Neutrophil (primary cell): ENCODE results near the gene CCDC54.

Source experiments
- H3K27ac ChIP-seq: fragments of 200-600 bp; sonication (generic); 2 replicates; pipeline ENCODE4 v1.5.1; 2016; ENCODE audit warnings: mild to moderate bottlenecking, moderate library complexity
- H3K27me3 ChIP-seq: fragments of 200-600 bp; sonication (generic); 2 replicates; pipeline ENCODE4 v1.6.0; 2016; ENCODE audit warnings: mild to moderate bottlenecking
- H3K36me3 ChIP-seq: fragments of 200-600 bp; sonication (generic); 2 replicates; pipeline ENCODE4 v1.5.1; 2017
- H3K4me1 ChIP-seq, 2 experiments: fragments of 200-600 bp in 1 of 2; sonication (generic) in 1 of 2; 1 replicate in 1 of 2; 2 replicates in 1 of 2; pipeline versions ENCODE4 v1.5.1 to v1.6.1; 2013 to 2016; ENCODE audit warnings: low read depth in 1 of 2, low read length in 1 of 2, mild to moderate bottlenecking in 1 of 2, moderate library complexity in 1 of 2; ENCODE audit not compliant: control insufficient read depth in 1 of 2, insufficient read depth in 1 of 2
- H3K4me3 ChIP-seq, 2 experiments: fragments of 200-600 bp in 1 of 2; sonication (generic) in 1 of 2; 1 replicate in 1 of 2; 2 replicates in 1 of 2; pipeline ENCODE4 v1.5.1; 2013 to 2016; ENCODE audit warnings: low read depth in 1 of 2, low read length in 1 of 2, mild to moderate bottlenecking in 1 of 2, moderate library complexity in 1 of 2
- H3K9me3 ChIP-seq: fragments of 200-600 bp; sonication (generic); 2 replicates; pipeline ENCODE4 v1.5.1; 2016
- TF ChIP-seq, protein P1 (sequence below): fragments of 200-600 bp; sonication (generic); IDR thresholded peaks from 2 replicates; pipeline ENCODE4 v1.5.1; 2016; ENCODE audit warnings: antibody characterized with exemption

The CCDC54 gene

DNA sequence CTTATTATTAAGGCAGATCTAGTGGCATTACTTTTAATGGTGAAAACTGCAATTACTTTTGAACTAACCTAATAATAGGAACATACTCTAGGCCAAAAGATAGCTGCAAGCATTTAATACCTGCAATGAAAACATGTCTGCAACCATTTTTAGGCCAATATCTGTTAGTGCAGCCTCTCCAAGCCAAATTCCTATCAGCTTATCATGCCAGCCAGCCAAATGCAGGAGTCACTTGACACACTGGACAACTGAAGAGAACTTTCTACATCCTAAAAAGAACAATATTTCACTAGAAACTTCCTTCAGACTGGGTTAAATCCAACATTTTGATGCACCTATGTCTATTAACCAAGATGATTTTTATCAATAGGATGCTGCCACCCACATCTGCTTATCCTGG, 33.8 kb downstream of the CCDC54 start:
- Histone ChIP-seq H3K27ac (no peak overlapping the region), H3K27me3 (no peaks in the 10 kb centered on the region), H3K4me1 (no peaks in the 10 kb centered on the region), H3K36me3 (no peaks in the 10 kb centered on the region), H3K9me3 (peaks cover 5% of the 10 kb centered on the region), H3K4me3 (no peak overlapping the region)
- TF ChIP-seq, protein P1, sequence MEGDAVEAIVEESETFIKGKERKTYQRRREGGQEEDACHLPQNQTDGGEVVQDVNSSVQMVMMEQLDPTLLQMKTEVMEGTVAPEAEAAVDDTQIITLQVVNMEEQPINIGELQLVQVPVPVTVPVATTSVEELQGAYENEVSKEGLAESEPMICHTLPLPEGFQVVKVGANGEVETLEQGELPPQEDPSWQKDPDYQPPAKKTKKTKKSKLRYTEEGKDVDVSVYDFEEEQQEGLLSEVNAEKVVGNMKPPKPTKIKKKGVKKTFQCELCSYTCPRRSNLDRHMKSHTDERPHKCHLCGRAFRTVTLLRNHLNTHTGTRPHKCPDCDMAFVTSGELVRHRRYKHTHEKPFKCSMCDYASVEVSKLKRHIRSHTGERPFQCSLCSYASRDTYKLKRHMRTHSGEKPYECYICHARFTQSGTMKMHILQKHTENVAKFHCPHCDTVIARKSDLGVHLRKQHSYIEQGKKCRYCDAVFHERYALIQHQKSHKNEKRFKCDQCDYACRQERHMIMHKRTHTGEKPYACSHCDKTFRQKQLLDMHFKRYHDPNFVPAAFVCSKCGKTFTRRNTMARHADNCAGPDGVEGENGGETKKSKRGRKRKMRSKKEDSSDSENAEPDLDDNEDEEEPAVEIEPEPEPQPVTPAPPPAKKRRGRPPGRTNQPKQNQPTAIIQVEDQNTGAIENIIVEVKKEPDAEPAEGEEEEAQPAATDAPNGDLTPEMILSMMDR = no peak

DNA sequence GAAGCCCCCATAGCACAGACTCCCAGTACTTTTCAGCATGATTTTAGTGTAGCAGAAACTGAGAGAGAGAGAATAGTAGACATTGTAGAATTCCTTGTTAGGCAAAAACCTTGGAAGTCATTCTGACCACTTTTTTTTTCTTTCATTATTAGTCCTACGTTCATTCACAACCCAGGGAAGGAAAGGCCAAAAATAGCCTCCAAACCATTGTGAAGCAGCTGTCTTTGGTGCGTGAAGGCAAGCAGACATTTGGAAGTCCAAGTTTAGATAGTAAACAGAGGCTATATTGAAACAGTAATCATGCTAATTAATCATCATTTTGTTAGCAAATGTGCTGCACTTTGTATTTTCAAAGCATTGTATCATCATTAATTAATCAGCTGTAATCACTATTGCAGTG, 34.5 kb downstream of the CCDC54 start:
- H3K4me3 ChIP-seq = no peak overlapping the region

DNA sequence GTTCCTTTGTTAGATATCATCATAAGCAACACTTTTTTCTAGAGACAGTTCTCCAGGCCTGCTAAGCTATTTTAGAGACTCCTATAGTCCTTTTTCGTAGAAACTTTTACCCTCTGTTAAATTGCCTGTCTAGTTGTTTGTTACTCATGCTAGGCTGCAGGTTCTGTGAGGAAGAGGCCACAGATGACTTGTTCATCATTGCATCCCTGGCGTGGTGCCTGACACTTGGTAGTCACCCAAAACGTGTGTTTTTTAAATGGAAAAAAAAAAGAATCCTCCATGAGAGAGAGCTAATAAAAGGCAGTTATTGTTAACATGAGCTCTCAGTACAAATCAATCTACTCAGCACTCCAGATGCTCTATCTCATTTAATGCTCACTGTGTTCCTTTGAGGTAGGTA, 35.1 kb downstream of the CCDC54 start:
- Histone ChIP-seq H3K36me3 (no peaks in the 10 kb centered on the region), H3K9me3 (peaks cover 5% of the 10 kb centered on the region)

More for the DNA sequence above, 34.5 kb downstream of the CCDC54 start:
- no peaks in the 10 kb centered on the region for H3K27me3 ChIP-seq
- peaks cover 5% of the 10 kb centered on the region for H3K9me3 ChIP-seq
- H3K36me3 ChIP-seq = no peaks in the 10 kb centered on the region
- no peaks in the 10 kb centered on the region for H3K4me1 ChIP-seq
- TF ChIP-seq, protein P1 = no peak
- H3K27ac ChIP-seq = no peak overlapping the region

DNA sequence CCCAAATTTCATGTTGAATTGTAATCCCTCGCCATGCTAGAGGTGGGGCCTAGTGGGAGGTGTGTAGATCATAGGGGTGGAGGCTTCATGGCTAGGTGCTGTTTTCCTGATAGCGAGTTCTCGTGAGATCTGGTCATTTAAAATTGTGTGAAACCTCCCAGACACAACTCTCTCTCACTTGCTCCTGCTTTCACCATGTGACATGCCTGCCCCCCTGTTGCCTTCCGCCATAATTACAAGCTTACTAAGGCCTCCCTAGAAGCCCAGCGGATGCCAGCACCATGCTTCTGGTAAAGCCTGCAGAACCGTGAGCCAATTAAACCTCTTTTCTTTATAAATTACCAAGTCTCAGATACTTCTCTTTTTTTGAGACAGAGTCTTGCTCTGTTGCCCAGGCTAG, 36.0 kb downstream of the CCDC54 start:
- TF ChIP-seq, protein P1 = no peak
- no peak overlapping the region for H3K27ac ChIP-seq
- H3K4me1 ChIP-seq = no peaks in the 10 kb centered on the region
- no peaks in the 10 kb centered on the region for H3K36me3 ChIP-seq
- H3K9me3 ChIP-seq = peaks cover 5% of the 10 kb centered on the region
- no peaks in the 10 kb centered on the region for H3K27me3 ChIP-seq
- H3K4me3 ChIP-seq = no peak overlapping the region

More for the DNA sequence above, 35.1 kb downstream of the CCDC54 start:
- H3K4me1 ChIP-seq = no peaks in the 10 kb centered on the region
- H3K27me3 ChIP-seq = no peaks in the 10 kb centered on the region
- H3K4me3 ChIP-seq = no peak overlapping the region
- no peak overlapping the region for H3K27ac ChIP-seq
- TF ChIP-seq, protein P1 = no peak

DNA sequence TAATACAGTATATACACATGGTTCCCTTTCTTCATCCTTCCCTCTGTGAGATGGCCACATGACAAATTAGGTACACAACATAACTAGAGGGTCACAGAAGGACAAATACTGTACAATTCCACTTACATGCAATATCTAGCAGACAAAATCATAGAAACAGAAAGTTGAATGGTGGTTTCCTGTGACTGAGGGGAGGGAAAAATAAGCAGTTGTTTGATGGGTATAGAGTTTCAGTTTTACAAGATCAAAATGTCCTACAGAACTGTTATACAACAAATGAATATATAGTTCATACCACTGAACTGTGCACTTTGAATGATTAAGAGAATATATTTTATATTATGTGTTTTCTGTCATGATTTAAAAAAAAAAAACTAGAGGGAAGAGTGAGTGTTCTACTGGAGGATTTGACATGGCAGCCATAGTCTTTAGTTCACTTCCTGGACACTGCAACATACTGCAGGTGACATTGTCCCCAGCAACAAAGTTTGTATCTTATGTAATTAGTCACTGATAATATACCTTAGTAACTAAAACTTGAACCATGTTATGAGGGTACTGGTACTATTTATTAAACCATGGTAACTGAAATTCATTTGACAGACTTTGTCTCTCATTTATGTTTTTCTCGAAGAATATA, 37.2 kb downstream of the CCDC54 start:
- Histone ChIP-seq H3K36me3 (no peaks in the 10 kb centered on the region), H3K4me1 (no peaks in the 10 kb centered on the region), H3K27ac (no peak overlapping the region), H3K4me3 (no peak overlapping the region), H3K27me3 (no peaks in the 10 kb centered on the region), H3K9me3 (no peaks in the 10 kb centered on the region)
- TF ChIP-seq, protein P1 = no peak
